Measurements from ENCODE around the gene CCM2.
"Not testable (repeated sequence)": the region's sequence is repeated elsewhere in the genome, so short reads cannot be mapped to it uniquely, and the experiment has no call there.

Gene CCM2

GRCh38 chr7:45025473-45025872 lies 25.5 kb downstream of the CCM2 start:
- H3K27me3 Mint-ChIP-seq, H3K9me3 Mint-ChIP-seq, DNase-seq: not testable (repeated sequence)
- Mint-ChIP-seq H3K4me1 (ENCODE audit: low read depth) (peaks cover 83% of the 10 kb centered on the region), H3K27ac (peak overlapping the region; percentile 87), H3K36me3 (ENCODE audit: low read depth) (peaks cover 65% of the 10 kb centered on the region), H3K4me3 (peak overlapping the region; percentile 26)

- Mint-ChIP-seq H3K9me3 (no peaks in the 10 kb centered on the region), H3K36me3 (ENCODE audit: low read depth) (peaks cover 65% of the 10 kb centered on the region), H3K27ac (peak overlapping the region; percentile 87), H3K4me3 (peak overlapping the region; percentile 26), H3K4me1 (ENCODE audit: low read depth) (peaks cover 79% of the 10 kb centered on the region), H3K27me3 (no peaks in the 10 kb centered on the region)
- DNase-seq: no peak
Observed at GRCh38 chr7:45026013-45026412, 26.0 kb downstream of the CCM2 start.

DNA sequence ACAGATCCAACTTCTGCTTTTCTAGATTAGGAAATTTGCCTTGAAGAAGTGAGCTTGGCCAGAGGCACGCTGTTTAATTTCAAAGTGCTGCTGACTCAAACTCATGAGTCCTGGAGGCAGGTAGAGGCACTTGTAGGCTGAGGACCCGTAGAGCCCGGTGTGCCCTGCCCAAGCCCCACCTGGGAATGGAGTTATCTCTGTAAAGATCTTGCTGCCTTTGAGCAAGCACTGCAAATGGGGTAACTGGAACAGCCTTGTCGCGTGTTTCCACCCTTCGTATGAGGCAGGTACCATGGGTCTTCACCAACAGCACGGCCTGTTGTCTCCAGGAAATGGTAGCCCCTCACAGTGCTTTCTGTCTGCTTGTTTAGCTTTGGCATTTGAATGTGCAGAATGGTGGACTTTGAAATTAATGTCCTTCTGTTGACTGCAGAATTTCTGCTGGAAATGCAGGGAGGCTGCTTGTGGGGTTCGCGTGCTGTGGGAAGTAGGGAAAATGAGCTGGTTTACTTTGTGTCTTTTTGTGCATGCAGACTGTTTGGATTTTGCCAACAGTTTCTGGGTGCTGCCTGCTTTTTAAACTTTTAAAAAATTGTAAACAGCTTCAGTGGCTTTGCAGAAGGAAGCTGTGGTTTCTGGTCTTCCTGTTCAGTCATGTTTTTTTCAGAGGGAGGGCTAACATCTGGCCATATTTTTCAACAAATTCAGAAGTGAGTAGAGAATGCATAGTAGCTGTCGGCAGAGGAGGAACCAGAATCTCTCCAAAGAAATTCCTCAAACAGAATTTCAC lies 27.2 kb downstream of the CCM2 start:
- Mint-ChIP-seq H3K27me3 (no peaks in the 10 kb centered on the region), H3K36me3 (ENCODE audit: low read depth) (peaks cover 68% of the 10 kb centered on the region), H3K27ac (peak overlapping the region; percentile 88), H3K9me3 (no peaks in the 10 kb centered on the region), H3K4me3 (peak overlapping the region; percentile 79), H3K4me1 (ENCODE audit: low read depth) (peaks cover 79% of the 10 kb centered on the region)
- no peak for DNase-seq

DNA sequence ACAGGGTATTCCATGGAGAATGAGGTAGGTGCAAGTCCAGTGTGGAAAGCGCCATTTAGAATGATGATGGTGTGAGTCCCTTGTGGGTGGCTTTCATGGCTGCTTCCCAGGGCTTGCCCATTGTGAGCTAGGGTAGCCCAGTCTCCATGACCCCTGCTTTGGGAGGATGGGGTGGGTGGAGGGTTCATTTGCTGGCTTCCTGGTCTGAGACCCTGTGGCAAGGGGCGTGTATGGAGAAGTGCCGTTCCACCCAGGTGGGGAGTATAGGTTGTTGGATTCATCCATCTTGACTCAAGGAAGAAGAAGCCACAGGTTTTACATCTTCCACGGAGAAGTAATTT lies 27.7 kb downstream of the CCM2 start:
- no peaks in the 10 kb centered on the region for H3K9me3 Mint-ChIP-seq
- peaks cover 83% of the 10 kb centered on the region for H3K4me1 Mint-ChIP-seq (ENCODE audit: low read depth)
- no peaks in the 10 kb centered on the region for H3K27me3 Mint-ChIP-seq
- H3K4me3 Mint-ChIP-seq: peak overlapping the region; percentile 79
- H3K27ac Mint-ChIP-seq: peak overlapping the region; percentile 88
- H3K36me3 Mint-ChIP-seq (ENCODE audit: low read depth): peaks cover 72% of the 10 kb centered on the region
- DNase-seq: no peak

- H3K9me3 Mint-ChIP-seq: no peaks in the 10 kb centered on the region
- H3K27me3 Mint-ChIP-seq: no peaks in the 10 kb centered on the region
- peak overlapping the region; percentile 88 for H3K27ac Mint-ChIP-seq
- H3K36me3 Mint-ChIP-seq (ENCODE audit: low read depth): peaks cover 75% of the 10 kb centered on the region
- no peak for DNase-seq
- H3K4me3 Mint-ChIP-seq: peak overlapping the region; percentile 79
- peaks cover 85% of the 10 kb centered on the region for H3K4me1 Mint-ChIP-seq (ENCODE audit: low read depth)
Observed at GRCh38 chr7:45028138-45028919, 28.3 kb downstream of the CCM2 start.

- no peaks in the 10 kb centered on the region for H3K27me3 Mint-ChIP-seq
- DNase-seq: no peak
- H3K27ac Mint-ChIP-seq: peak overlapping the region; percentile 88
- peak overlapping the region; percentile 79 for H3K4me3 Mint-ChIP-seq
- H3K9me3 Mint-ChIP-seq: no peaks in the 10 kb centered on the region
- peaks cover 87% of the 10 kb centered on the region for H3K4me1 Mint-ChIP-seq (ENCODE audit: low read depth)
- peaks cover 78% of the 10 kb centered on the region for H3K36me3 Mint-ChIP-seq (ENCODE audit: low read depth)
Observed at GRCh38 chr7:45028920-45029344, 28.9 kb downstream of the CCM2 start.

- peaks cover 57% of the 10 kb centered on the region for H3K36me3 Mint-ChIP-seq (ENCODE audit: low read depth)
- peak overlapping the region; percentile 43 for H3K4me3 Mint-ChIP-seq
Observed at GRCh38 chr7:45031829-45032228, 31.8 kb downstream of the CCM2 start.

GRCh38 chr7:45032421-45032820 lies 32.4 kb downstream of the CCM2 start:
- Mint-ChIP-seq H3K4me3 (peak overlapping the region; percentile 43), H3K9me3 (no peaks in the 10 kb centered on the region), H3K4me1 (ENCODE audit: low read depth) (peaks cover 82% of the 10 kb centered on the region), H3K36me3 (ENCODE audit: low read depth) (peaks cover 53% of the 10 kb centered on the region), H3K27me3 (no peaks in the 10 kb centered on the region), H3K27ac (peak overlapping the region; percentile 91)
- DNase-seq: no peak

More at GRCh38 chr7:45031829-45032228, 31.8 kb downstream of the CCM2 start:
- DNase-seq: no peak
- Mint-ChIP-seq H3K4me1 (ENCODE audit: low read depth) (peaks cover 84% of the 10 kb centered on the region), H3K9me3 (no peaks in the 10 kb centered on the region), H3K27ac (peak overlapping the region; percentile 91), H3K27me3 (no peaks in the 10 kb centered on the region)

GRCh38 chr7:45033261-45033930 lies 33.4 kb downstream of the CCM2 start:
- Mint-ChIP-seq H3K36me3 (ENCODE audit: low read depth) (peaks cover 52% of the 10 kb centered on the region), H3K27me3 (no peaks in the 10 kb centered on the region), H3K4me3 (peak overlapping the region; percentile 43), H3K9me3 (no peaks in the 10 kb centered on the region), H3K4me1 (ENCODE audit: low read depth) (peaks cover 81% of the 10 kb centered on the region), H3K27ac (peak overlapping the region; percentile 91)
- no peak for DNase-seq

GRCh38 chr7:45033931-45034290 lies 33.9 kb downstream of the CCM2 start:
- peak overlapping the region; percentile 91 for H3K27ac Mint-ChIP-seq
- H3K9me3 Mint-ChIP-seq: no peaks in the 10 kb centered on the region
- H3K4me3 Mint-ChIP-seq: no peak overlapping the region
- no peak for DNase-seq
- H3K36me3 Mint-ChIP-seq (ENCODE audit: low read depth): peaks cover 52% of the 10 kb centered on the region
- peaks cover 81% of the 10 kb centered on the region for H3K4me1 Mint-ChIP-seq (ENCODE audit: low read depth)
- H3K27me3 Mint-ChIP-seq: no peaks in the 10 kb centered on the region

GRCh38 chr7:45034710-45035109 lies 34.7 kb downstream of the CCM2 start:
- H3K4me3 Mint-ChIP-seq, DNase-seq, H3K27me3 Mint-ChIP-seq, H3K9me3 Mint-ChIP-seq: not testable (repeated sequence)
- Mint-ChIP-seq H3K27ac (peak overlapping the region; percentile 64), H3K36me3 (ENCODE audit: low read depth) (peaks cover 52% of the 10 kb centered on the region), H3K4me1 (ENCODE audit: low read depth) (peaks cover 77% of the 10 kb centered on the region)

DNA sequence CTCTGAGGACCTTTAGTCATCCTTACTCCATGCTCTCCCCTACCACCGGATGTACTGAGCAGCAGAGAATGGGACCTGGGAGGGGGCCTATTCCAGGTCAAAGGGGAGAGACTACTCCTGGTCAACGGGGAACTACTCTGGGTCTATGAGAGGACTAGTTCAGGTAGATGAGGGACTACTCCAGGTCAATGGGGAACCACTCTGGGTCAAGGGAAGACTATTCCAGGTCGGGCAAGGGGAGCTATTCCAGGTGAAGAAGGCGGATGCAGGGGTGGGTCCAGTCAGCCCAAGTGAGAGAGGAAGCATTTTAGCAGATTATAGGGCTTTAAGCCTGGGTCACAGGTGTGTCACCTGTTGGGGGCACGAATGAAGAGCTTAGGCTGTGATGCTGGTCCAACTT lies 35.4 kb downstream of the CCM2 start:
- Mint-ChIP-seq H3K27me3 (no peaks in the 10 kb centered on the region), H3K27ac (peak overlapping the region; percentile 76), H3K4me1 (ENCODE audit: low read depth) (peaks cover 73% of the 10 kb centered on the region), H3K36me3 (ENCODE audit: low read depth) (peaks cover 49% of the 10 kb centered on the region), H3K4me3 (peak overlapping the region; percentile 2), H3K9me3 (no peaks in the 10 kb centered on the region)
- no peak for DNase-seq

- no peak for DNase-seq
- Mint-ChIP-seq H3K4me1 (ENCODE audit: low read depth) (peaks cover 77% of the 10 kb centered on the region), H3K4me3 (peak overlapping the region; percentile 68), H3K27ac (peak overlapping the region; percentile 86), H3K27me3 (no peaks in the 10 kb centered on the region), H3K9me3 (no peaks in the 10 kb centered on the region), H3K36me3 (ENCODE audit: low read depth) (peaks cover 54% of the 10 kb centered on the region)
Observed at GRCh38 chr7:45035893-45036292, 35.9 kb downstream of the CCM2 start.

DNA sequence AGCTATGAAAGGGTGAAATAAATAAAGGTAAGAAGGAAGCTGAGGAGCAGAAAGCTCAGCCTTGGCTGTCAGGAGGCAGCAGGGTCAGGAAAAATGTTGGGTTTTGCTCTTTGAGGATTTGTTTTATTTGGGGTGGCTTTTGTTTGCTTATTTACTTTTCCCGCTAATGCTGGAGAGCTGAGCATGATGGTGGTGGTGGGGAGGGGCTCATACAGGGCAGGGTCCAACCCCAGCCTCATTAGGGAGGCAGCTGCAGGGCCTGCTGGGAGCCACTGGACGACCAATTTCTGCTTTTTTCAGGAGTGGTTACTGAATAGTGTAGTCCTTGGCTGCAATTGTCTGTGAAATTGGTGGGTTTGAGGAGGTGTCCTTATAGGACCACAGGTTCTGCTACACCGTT lies 36.3 kb downstream of the CCM2 start:
- Mint-ChIP-seq H3K9me3 (no peaks in the 10 kb centered on the region), H3K4me1 (ENCODE audit: low read depth) (peaks cover 80% of the 10 kb centered on the region), H3K27ac (peak overlapping the region; percentile 86), H3K4me3 (peak overlapping the region; percentile 68), H3K27me3 (no peaks in the 10 kb centered on the region), H3K36me3 (ENCODE audit: low read depth) (peaks cover 58% of the 10 kb centered on the region)
- DNase-seq: no peak
